HG02852 (cell line): ENCODE data around the gene NFATC2IP.
"Not testable (repeated sequence)": the region's sequence is repeated elsewhere in the genome, so short reads cannot be mapped to it uniquely, and the experiment has no call there.

ENCODE experiments used
- ATAC-seq: cut with Tn5 transposase; IDR thresholded peaks from one replicate; pipeline ENCODE4 v1.9.1; 2021; ENCODE audit warnings: mild to moderate bottlenecking, moderate library complexity; ENCODE audit not compliant: unreplicated experiment

Gene NFATC2IP

GRCh38 chr16:28990375-28991040, 39.8 kb downstream of the NFATC2IP start:
- no peak for ATAC-seq

GRCh38 chr16:28991687-28992086, 41.0 kb downstream of the NFATC2IP start:
- no peak for ATAC-seq

GRCh38 chr16:28992496-28992895, 41.8 kb downstream of the NFATC2IP start:
- ATAC-seq, result no peak

- no peak for ATAC-seq
These were observed 48.1 kb downstream of the NFATC2IP start for GRCh38 chr16:28998837-28999236.

- ATAC-seq, result no peak
These were observed 48.8 kb downstream of the NFATC2IP start for GRCh38 chr16:28999577-28999976.

- no peak for ATAC-seq
These were observed 49.3 kb downstream of the NFATC2IP start for GRCh38 chr16:29000019-29000418.

GRCh38 chr16:29004496-29005139, 53.9 kb downstream of the NFATC2IP start:
- not testable (repeated sequence) for ATAC-seq

- no peak for ATAC-seq
These were observed 57.2 kb downstream of the NFATC2IP start for GRCh38 chr16:29007730-29008593.

GRCh38 chr16:29009050-29009837, 58.5 kb downstream of the NFATC2IP start:
- no peak for ATAC-seq

GRCh38 chr16:29009838-29010166, 59.1 kb downstream of the NFATC2IP start:
- ATAC-seq, result no peak

- no peak for ATAC-seq
These were observed 60.4 kb downstream of the NFATC2IP start for GRCh38 chr16:29011112-29011511.

- no peak for ATAC-seq
These were observed 61.1 kb downstream of the NFATC2IP start for GRCh38 chr16:29011851-29012250.

GRCh38 chr16:29012913-29013553, 62.3 kb downstream of the NFATC2IP start:
- no peak for ATAC-seq

GRCh38 chr16:29014561-29015069, 63.9 kb downstream of the NFATC2IP start:
- no peak for ATAC-seq
